HG02870 (cell line): ENCODE measurements around the gene DEFB129.
A peak's percentile ranks its signal among the peaks of the same experiment; 100 is the strongest.
"Not testable (repeated sequence)": the region's sequence is repeated elsewhere in the genome, so short reads cannot be mapped to it uniquely, and the experiment has no call there.

Source experiments
- ATAC-seq: cut with Tn5 transposase; IDR thresholded peaks from one replicate; pipeline ENCODE4 v1.9.1; 2021; ENCODE audit warnings: mild to moderate bottlenecking, moderate library complexity; ENCODE audit not compliant: unreplicated experiment

Gene DEFB129, protein sequence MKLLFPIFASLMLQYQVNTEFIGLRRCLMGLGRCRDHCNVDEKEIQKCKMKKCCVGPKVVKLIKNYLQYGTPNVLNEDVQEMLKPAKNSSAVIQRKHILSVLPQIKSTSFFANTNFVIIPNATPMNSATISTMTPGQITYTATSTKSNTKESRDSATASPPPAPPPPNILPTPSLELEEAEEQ

DNA sequence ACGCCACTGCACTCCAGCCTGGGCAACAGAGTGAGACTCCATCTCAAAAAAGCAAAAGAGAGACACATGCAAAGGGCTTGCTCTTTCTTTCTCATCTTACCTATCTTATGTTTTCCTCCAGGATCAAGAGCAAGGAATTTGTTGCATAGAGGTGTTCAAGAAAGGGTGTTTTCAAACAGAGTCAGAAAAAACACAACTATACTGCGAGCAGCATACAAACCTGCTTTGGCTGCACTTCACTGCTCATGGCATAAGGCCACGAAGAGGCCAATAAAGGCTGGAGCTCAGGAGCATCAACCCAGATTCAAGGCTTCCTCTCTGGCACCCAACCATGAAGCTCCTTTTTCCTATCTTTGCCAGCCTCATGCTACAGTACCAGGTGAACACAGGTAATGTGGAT lies at the start of gene DEFB129:
DEFB129 (plus strand) TSS at position 301 of the 400 bp plus-strand sequence; CDS start at position 332, 31 bp downstream.
- ATAC-seq: no peak

DNA sequence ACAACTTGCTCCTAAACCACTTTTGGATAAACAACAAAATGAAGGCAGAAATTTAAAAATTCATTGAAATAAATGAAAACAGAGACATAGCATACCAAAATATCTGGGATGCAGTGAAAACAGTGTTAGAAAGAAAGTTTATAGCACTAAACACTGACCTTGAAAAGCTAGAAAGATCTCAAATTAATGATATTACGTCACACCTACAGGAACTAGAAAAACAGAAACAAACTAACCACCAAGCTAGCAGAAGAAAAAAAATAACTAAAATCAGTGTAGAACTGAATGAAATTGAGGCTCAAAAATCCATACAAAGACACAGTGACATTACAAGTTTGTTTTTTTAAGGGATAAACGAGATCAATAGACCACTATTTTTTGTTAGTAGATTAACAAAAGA lies 42.8 kb upstream of the DEFB129 start:
- no peak for ATAC-seq

- no peak for ATAC-seq
Observed at GRCh38 chr20:187733-188132, 39.3 kb upstream of the DEFB129 start.

GRCh38 chr20:189611-190010 lies 37.4 kb upstream of the DEFB129 start, which contains the start of gene DEFB128:
Gene DEFB128, minus strand, starts transcription at chr20:189711. Its CDS starts 88 bp downstream, at chr20:189623.
- ATAC-seq: no peak

DNA sequence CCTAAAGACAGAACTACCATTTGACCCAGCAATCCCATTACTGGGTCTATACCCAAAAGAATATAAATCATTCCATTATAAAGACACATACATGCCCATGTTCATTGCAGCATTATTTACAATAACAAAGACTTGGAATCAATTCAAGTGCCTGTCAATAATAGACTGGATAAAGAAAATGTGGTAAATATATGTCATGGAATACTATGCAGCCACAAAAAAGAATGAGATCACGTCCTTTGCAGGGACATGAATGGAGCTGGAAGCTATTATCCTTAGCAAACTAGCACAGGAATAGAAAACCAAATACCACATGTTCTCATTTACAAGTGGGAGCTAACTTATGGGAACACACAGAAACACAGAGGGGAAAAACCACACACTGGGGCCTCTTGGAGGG lies 28.8 kb upstream of the DEFB129 start:
- no peak for ATAC-seq

- no peak for ATAC-seq
Observed at GRCh38 chr20:199996-200395, 27.1 kb upstream of the DEFB129 start.

- not testable (repeated sequence) for ATAC-seq
Observed at GRCh38 chr20:203630-204029, 23.4 kb upstream of the DEFB129 start.

GRCh38 chr20:208942-209566 lies 18.0 kb upstream of the DEFB129 start:
- ATAC-seq: no peak

- ATAC-seq: no peak
Observed at GRCh38 chr20:210809-211502, 16.1 kb upstream of the DEFB129 start.

DNA sequence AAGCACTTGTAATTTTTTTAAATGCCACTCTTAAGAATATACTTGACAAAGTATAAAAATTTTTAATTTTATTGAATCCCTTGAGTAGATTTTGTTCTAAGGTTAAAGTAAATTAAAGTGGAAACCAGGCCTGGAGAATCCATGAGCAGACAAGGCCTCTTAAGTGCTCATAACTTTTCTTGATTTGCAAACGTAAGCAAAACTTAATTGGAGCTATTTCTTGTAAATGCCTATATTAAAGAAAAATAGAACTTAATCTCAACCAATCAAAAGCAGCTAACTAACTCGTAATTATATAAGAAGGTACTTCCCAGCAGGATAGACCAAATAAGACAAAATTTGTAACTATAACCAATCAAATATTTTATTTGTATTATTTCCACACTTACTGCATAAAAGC lies 12.7 kb upstream of the DEFB129 start:
- ATAC-seq: no peak

GRCh38 chr20:215796-216195 lies 11.3 kb upstream of the DEFB129 start:
- no peak for ATAC-seq

GRCh38 chr20:217266-217665 lies 9.8 kb upstream of the DEFB129 start:
- ATAC-seq: no peak

DNA sequence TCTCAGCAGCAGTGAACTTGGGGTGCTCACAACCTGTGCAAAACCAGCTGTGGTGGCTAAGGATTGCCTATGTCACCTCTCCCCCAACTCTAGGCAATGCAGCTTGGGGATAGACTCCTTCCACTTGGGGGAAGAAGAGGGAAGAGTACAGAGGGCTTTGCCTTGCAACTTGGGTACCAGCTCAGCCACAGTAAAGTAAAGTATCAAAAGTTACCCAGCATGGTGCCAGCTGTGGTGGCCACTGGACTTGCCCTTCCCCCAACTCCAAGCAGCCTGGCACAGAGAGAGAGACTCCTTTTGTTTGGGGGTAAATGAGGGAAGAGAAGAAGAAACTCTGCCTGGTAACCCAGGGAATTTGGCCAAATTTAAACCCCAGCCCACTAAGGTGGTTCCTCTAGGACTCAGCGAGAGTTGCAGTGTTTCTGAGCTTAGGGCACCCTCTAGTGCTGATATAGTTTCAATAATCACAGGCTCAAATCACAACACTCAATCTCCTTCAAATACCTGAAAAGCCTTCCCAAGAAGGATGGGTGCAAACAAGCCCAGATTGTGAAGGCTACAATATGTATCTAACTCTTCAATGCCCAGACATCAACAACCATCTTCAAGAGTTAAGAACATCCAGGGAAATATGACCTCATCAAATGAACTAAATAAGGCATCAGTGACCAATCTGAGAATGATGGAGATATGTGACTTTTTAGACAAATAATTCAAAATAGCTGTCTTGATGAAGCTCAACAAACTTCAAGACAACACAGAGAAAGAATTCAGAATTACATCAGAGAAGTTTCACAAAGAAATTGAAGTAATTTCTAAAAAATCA lies 7.6 kb upstream of the DEFB129 start:
- no peak for ATAC-seq

GRCh38 chr20:221258-221830 lies 5.7 kb upstream of the DEFB129 start:
- no peak for ATAC-seq

DNA sequence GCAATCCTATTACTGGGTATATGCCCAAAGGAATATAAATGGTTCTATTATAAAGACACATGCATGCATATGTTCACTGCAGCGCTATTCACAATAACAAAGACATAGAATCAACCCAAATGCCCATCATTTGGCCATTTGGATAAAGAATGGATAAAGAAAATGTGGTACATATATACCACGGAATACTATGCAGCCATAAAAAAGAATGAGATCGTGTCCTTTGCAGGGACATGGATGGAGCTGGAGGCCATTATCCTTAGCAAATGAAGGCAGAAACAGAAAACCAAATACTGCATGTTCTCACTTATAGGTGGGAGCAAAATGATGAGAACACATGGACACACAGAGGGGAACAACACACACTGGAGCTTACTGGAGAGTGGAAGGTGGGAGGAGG lies 1.2 kb upstream of the DEFB129 start:
- ATAC-seq: not testable (repeated sequence)

DNA sequence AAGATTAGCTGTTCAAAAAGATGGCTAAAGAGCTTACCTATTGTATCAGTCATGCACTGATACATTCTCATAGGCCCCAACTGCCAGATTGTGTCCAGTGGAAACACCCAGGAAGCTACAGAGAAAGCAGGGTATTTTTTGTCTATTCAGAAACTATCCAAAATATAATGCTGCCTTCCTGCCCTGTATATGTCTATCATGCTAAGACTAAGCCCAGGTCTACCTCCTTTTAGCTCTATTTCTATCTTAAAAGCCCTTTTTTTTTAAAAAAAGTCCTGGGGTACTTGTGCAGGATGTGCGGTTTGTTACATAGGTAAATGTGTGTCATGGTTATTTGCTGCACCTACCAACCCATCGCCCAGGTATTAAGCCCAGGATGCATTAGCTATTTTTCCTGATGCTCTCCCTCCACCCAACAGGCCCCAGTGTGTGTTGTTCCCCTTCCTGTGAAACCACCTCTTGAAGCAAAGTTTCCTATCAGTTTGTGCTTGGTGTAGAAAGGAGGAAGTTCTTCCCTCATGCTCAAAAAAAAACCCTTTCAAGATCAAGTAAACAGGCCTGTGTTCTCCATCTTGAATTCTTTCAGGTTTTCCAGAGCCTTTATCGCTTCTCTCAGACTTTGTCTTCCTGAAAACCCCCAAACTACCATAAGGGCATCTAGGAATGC lies 514 bp downstream of the DEFB129 start:
- ATAC-seq: no peak

- ATAC-seq: no peak
Observed at GRCh38 chr20:235891-236290, 8.8 kb downstream of the DEFB129 start.

GRCh38 chr20:237489-237888 lies 10.4 kb downstream of the DEFB129 start:
- no peak for ATAC-seq

DNA sequence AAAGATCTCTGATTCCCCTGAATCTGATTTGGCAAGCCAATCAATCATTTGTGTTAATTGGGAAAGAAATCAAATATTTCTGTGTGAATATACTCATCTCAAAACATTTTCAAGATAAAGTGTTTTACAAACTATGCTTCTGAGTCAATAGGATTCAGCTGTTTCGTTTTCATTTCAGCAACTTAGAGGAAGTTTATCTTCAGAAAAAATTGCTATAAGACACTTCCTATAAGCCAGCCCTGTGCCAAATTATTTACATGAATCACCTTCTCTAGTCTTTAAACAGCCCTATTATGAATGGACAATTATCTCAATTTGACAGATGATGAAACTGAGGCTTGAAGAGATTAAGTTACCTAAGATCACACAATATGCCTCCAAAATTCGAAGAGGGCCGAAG lies 10.9 kb downstream of the DEFB129 start:
- ATAC-seq: peak; percentile 57

GRCh38 chr20:242905-243304 lies 15.8 kb downstream of the DEFB129 start:
- ATAC-seq: no peak
